ENCODE measurements around the gene CIAO3.

CIAO3 gene

DNA sequence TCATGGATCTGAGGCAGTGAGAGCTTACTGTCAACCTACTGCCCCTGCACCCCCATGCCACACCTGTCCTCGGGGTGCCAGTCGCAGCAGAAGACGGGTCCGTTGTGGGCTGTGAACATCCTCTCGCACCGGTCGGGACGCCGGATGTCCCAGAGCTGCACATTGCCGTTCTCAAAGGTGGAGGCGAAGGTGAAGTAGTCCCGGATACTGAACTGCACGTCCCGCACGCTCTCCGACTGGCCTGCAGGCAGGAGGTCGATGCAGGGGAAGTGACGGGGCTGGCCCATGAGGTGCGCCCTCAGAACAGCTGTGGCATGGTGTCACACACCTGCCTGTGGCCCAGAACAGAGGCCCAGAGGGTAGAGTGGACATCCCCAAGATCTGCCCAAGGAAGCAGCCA is 53.3 kb downstream of the CIAO3 start:
- no peak for DNase-seq

DNA sequence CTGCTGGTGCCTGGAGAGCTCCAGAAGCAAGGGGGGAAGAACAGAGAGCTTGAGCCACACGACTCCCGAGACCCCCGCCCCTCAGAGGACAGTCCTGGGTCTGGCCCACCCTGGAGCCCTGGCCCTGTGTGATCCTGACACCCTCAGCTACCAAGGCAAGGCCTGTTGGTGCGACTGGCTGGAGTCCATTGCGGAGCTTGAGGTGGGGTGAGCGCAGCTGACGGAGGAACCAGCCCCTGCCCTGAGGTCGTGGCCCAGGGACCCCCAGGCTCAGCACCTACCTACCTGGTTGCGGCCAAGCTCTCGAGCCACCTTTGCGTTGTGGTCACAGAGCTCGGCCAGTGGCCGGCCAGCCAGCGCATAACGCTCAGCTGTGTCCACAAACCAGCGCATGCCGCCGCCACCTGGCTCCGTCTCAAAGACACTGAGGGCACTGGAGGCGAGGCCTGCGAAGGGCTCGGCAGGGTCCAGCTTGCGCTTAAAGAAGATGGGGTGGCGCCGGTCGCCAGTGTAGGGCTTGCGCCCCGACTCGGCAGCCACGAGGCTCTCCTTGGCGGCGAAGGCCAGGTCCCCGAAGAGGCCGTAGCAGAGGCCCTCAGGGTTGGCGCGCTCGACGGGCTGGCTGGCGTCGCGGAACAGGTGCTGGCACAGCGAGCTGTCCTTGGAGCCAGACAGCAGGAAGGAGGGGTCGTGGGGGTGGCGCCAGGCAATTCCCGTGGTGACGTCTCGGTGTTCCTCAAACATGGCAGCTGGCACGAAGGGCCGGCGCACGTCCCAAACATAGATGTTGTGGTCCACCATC is 54.1 kb downstream of the CIAO3 start:
- no peak for DNase-seq

DNA sequence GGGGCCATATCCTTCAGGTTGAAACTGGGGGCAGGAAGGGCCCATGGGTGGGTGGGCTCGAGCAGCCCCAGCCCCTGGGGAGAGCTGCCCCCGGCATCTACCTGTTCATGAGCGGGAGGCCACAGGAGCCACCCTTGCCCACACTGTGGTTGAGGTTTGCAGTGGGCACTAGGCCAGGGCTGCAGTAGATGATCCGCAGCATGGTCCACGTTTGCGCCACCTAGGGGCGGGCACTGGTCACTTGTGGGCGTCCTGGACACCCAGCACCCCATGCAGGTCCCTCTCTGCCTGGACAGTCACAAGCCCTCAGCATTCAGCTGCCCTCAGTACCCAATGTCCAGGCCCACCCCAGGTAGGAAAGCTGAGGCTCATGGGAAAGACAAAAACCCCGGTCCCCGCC is 54.8 kb downstream of the CIAO3 start:
- no peak for DNase-seq

DNA sequence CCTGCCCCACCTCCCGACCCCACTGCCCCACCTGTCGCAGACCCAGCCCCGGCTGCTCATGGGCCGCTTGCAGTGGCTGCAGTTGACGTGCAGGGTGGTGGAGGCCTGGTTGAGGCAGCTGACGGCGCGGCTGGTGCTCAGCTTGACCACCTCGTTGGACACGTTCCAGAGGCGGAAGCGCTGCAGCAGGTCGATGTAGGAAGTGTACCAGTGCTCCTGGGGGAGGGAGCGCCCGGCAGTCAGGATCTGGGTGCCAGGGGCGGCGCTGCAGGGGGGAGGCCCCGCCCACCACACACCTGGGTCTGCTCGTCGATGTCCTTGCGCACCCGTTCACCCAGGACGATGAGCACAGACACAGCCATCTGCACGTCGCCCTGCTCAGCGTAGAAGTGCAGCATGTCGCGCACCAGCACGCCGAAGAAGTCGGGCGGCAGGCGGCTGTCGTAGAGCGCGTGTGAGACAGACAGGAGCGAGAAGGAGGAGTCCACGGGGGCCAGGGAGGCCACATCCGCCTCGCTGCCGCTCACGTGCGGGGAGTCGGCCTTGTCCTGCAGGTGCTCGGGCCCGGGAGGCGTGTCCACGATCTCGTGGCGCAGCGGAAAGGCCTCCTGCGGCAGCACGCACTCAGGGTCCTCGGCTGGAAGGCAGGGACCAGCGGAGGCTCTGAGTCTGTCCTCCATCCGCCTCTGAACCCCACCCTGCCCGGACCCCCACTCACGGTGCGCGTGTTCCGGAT is 55.7 kb downstream of the CIAO3 start:
- DNase-seq = peak; percentile 52

DNA sequence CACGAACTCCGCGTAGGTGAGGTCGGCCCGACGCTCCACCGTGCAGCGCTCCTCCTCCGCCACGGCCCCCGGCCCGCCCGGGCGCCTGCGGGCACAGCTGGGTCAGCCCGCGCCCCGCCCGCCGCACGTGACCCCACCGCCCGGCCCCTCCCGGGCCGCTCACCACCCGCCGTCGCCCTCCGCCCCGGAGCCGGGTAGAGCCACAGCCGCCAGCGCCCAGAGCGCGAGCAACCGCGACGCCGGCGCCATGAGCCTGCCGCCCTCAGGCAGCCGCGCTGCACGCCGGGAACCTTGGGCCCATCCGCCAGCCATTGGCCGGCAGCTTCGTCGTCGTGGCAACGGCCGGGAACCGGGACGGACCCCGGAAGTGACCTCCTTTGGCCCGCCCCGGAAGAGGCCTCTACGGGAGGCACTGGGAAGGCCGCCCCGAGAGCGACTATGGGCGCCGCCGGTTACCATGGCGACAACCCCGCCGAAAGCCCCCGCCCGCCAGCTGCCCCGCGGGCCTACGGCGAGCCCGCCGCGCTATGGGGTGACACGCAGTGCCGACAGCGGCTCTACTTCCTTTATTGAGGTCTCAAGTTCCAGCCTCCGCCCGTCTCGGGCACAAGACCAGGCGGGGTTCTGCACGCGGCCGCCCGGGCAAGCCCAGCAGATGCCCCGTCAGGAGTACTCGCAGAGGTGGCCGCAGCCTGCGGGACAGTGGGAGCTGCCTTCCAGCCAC is 56.6 kb downstream of the CIAO3 start, which contains the start of gene JMJD8:
TSS of gene JMJD8 (minus strand) at position 264 of the 724 bp plus-strand sequence. CDS start at position 249, 15 bp downstream.
- DNase-seq = peak; percentile 86

DNA sequence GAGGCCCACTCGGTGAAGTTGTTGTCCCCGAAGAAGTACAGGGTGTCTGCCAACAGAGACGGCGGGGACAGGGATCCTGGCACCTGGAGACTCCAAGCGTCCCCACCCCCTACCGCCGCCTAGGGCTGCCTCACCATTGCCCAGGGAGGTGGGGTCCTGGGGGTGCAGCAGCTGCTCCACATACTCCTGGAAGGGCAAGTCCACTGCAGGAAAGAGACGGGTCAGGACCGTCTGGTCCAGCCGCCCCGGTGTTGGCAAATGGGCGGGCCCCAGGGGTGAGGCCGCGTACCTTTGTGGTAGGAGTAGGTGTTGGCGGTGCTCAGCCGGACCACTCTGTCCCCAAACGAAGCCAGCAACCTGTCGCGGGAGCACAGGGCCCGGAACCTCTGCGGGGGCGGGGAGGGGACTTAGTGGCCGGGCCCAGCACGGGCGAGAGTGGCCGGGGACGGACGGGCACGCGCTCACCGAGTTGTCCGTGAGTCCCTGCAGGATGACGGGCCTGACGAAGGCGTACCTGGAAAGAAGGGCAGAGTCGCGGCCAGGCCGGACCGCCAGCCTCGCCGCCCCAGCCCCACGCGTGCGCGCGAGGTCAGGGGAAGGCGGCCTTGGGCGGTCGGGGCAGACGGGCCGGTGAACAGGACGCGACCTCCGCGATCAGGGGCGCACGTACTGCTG is 57.3 kb downstream of the CIAO3 start:
- DNase-seq = no peak

DNA sequence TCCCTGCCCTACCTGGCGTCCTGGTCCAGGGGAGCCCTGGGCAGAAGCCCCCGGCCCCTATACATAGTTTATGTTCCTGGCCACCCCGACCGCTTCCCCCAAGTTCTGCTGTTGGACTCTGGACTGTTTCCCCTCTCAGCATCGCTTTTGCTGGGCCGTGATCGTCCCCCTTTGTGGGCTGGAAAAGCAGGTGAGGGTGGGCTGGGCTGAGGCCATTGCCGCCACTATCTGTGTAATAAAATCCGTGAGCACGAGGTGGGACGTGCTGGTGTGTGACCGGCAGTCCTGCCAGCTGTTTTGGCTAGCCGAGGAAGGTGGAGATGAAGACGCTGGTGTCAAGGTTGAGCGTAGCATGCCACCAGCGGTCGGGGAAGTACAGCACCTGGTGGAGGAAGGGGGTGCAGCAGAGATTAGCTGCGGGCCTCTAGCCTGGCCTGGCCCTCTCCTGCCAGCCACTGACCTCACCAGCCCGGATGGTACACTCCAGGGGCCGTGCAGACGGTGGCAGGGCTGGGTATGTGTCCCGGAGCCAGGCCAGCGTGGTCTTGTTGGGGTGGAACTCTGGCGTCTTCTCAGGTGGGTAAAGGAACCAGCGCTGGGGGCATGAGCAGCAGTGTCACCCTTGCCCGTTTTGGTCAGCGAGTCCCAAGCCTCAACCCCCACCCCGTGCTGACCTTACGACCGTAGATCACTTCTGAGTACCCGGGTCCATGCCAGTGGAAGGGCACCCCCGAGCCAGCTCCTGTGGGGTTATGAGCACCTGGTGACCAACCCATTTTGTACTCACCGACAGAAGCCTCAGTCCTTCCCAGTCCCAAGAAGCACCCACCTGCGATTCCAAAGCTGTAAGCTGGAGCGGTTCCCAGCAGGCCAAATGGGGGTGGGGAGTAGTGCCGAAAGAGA is 58.1 kb downstream of the CIAO3 start:
- no peak for DNase-seq

DNA sequence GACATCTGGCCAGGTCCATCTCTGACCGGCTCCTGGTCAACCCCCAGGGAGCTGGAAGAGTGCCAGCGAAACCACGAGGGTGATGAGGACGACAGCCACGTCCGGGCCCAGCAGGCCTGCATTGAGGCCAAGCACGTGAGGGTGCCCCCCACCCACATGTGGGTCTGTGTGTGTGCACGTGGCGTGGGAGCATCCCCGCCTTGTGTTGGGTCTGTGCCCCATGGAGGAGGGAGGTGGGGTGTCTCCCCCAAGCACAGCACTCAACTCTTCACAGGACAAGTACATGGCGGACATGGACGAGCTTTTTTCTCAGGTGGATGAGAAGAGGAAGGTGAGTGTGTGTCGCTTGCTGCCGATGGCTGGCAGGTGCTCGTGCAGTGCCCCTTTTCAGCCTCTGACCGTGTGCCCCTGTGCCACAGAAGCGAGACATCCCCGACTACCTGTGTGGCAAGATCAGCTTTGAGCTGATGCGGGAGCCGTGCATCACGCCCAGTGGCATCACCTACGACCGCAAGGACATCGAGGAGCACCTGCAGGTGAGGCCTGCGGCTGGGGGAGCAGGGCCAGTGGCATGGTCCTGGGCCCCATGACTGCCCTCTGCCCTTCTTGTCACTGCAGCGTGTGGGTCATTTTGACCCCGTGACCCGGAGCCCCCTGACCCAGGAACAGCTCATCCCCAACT is 58.9 kb downstream of the CIAO3 start:
- DNase-seq = no peak

DNA sequence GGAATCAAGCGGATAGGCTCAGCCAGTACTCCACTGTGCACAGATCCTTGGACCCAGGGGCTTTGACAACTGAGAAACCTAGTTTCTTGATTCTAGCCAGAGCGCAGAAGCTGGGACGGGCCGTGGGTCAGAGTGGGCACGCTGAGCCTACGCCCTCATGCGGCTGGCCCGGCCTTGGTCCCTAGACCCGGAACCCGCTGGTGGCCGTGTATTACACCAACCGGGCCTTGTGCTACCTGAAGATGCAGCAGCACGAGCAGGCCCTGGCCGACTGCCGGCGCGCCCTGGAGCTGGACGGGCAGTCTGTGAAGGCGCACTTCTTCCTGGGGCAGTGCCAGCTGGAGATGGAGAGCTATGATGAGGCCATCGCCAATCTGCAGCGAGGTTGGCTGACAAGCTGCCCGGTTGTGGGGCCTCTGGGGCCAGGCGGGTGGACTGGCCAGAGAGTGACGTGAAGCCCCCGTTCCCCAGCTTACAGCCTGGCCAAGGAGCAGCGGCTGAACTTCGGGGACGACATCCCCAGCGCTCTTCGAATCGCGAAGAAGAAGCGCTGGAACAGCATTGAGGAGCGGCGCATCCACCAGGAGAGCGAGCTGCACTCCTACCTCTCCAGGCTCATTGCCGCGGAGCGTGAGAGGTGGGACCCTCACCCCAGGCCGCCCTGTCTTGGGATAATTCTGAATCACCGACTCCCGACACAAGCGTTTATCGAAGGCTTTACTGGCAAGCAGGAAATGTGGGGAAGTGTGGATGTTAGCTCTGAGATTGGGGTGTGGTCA is 59.6 kb downstream of the CIAO3 start:
- no peak for DNase-seq

DNA sequence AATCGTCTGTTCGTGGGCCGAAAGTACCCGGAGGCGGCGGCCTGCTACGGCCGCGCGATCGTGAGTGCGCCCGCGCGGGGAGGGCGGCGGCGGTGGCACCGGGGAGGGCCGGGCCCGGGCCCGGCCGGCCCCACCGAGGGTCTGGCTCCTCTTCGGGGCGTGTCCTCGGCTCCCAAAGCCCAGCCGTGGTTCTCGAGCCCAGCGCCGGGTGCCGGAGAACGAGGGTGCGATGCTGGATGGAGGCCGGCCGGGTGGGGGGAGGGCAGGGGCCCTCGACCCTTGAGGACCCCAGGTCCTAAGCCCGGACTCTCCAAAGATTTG is 60.2 kb downstream of the CIAO3 start:
- no peak for DNase-seq

DNA sequence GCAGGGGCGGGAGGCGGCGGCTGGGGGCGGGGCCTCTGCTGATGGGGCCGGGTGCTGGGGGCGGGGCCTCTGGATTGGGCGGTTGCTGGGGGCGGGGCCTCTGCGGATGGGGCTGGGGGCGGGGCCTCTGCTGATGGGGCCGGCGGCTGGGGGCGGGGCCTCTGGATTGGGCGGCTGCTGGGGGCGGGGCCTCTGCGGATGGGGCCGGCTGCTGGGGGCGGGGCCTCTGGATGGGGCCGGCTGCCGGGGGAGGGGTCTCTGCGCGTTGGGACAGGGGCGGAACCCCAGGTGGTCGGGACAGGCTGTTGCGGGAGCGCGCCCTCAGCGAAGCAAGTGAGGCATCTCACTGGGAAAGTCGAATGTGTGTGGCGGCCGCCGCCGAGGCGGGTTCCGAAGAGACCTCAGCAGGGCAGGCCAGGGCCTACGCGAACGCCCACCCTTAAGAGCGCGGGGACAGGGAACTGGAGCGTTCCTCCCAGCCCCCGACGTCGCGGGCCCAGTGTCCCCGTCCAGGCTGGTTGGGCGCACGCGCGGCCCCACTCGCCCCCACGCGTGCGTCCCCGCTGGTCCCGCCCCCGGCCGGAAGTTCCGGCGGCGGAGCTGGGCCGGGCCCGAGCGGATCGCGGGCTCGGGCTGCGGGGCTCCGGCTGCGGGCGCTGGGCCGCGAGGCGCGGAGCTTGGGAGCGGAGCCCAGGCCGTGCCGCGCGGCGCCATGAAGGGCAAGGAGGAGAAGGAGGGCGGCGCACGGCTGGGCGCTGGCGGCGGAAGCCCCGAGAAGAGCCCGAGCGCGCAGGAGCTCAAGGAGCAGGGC is 60.8 kb downstream of the CIAO3 start, which contains the start of gene STUB1:
TSS of gene STUB1 (plus strand) at position 597 of the 811 bp plus-strand sequence. CDS start at position 713, 116 bp downstream.
- no peak for DNase-seq

Data from DMS79 treated with DMSO at 0.1 percent for 48 hours (cell line).